Peyer's patch (tissue), 4 donors: Measurements from ENCODE around the gene GDF9. TPM values are rescaled to one million over a fixed set of nuclear protein-coding genes. Genes with fewer than 3 reads are reported as not detected.

Source experiments
- DNase-seq, 3 donors: peaks; one replicate each; pipeline ENCODE4 v3.0.0-alpha.2; 2017 to 2019
- H3K27ac ChIP-seq, 4 donors: fragments of 200-600 bp; sonication (generic); one replicate each; pipeline ENCODE4 v1.5.1; 2016 to 2019
- H3K27me3 ChIP-seq, 2 donors: fragments of 200-600 bp; sonication (generic); one replicate each; pipeline ENCODE4 v1.5.1; 2019
- H3K36me3 ChIP-seq, 3 donors: fragments of 200-600 bp; sonication (generic); one replicate each; pipeline ENCODE4 v1.5.1; 2016 to 2019
- H3K4me1 ChIP-seq, 4 donors: fragments of 200-600 bp; sonication (generic); one replicate each; pipeline ENCODE4 v1.5.1; 2016 to 2019
- H3K4me3 ChIP-seq, 4 donors: fragments of 200-600 bp; sonication (generic); 1 replicate in 3 of 4; 2 replicates in 1 of 4; pipeline ENCODE4 v1.5.1; 2016 to 2019; ENCODE audit warnings: mild to moderate bottlenecking in 1 of 4
- H3K9me3 ChIP-seq, 4 donors: fragments of 200-600 bp; sonication (generic); one replicate each; pipeline ENCODE4 v1.5.1; 2016 to 2019; ENCODE audit warnings: mild to moderate bottlenecking in 1 of 4
- CTCF ChIP-seq, 6 experiments: fragments of 450-650 bp in 4 of 6; fragments of 200-600 bp in 2 of 6; sonication (generic) in 1 of 6; IDR thresholded peaks; one replicate each; pipeline ENCODE4 v1.5.1; 2017 to 2019; ENCODE audit warnings: antibody characterized with exemption in 6 of 6, mild to moderate bottlenecking in 3 of 6, moderate library complexity in 1 of 6
- POLR2A ChIP-seq, 2 donors: fragments of 450-650 bp; IDR thresholded peaks; one replicate each; pipeline ENCODE4 v1.5.1; 2017; ENCODE audit warnings: antibody characterized with exemption in 2 of 2, mild to moderate bottlenecking in 2 of 2, moderate library complexity in 2 of 2
- total RNA-seq, 4 donors: library from RNA; depleted of rRNA; stranded (reverse); fragments of >200 nt; gene quantifications; one replicate each; pipeline ENCODE4 v1.1.0, GENCODE V29; 2016

Gene GDF9
- total RNA-seq, 4 donors from 2014 or later = 0.66 TPM; not detected in 3

GRCh38 chr5:132821350-132821749 is 44.9 kb downstream of the GDF9 start:
- TF ChIP-seq POLR2A (IDR thresholded peaks at IDR 0.05) = no peak
- TF ChIP-seq CTCF (IDR thresholded peaks at IDR 0.05) = no peak
- H3K9me3 ChIP-seq = no peaks in the 10 kb centered on the region
- no peaks in the 10 kb centered on the region for H3K27me3 ChIP-seq
- peak overlapping the region in 1 of 4 donors; percentile 9 for H3K27ac ChIP-seq
- no peak for DNase-seq
- peaks cover 0 to 22% (median 0%) of the 10 kb centered on the region in 3 donors for H3K36me3 ChIP-seq
- peaks cover 0 to 10% (median 3%) of the 10 kb centered on the region in 4 donors for H3K4me1 ChIP-seq
- no peak overlapping the region for H3K4me3 ChIP-seq

GRCh38 chr5:132820162-132820754 is 46.0 kb downstream of the GDF9 start:
- no peak for TF ChIP-seq POLR2A (IDR thresholded peaks at IDR 0.05)
- peak; percentile 83 to 98 (median 96) for TF ChIP-seq CTCF (IDR thresholded peaks at IDR 0.05)
- H3K4me3 ChIP-seq = peak overlapping the region in 1 of 4 donors; percentile 42
- H3K27me3 ChIP-seq = no peaks in the 10 kb centered on the region
- DNase-seq = peak; percentile 91 to 97 (median 95)
- peaks cover 0 to 16% (median 0%) of the 10 kb centered on the region in 3 donors for H3K36me3 ChIP-seq
- H3K27ac ChIP-seq = peak overlapping the region in 3 of 4 donors; percentile 61 to 85 (median 82)
- H3K4me1 ChIP-seq = peaks cover 0 to 10% (median under 1%) of the 10 kb centered on the region in 4 donors
- no peaks in the 10 kb centered on the region for H3K9me3 ChIP-seq

GRCh38 chr5:132819468-132819867 is 46.8 kb downstream of the GDF9 start:
- Histone ChIP-seq H3K4me3 (peak overlapping the region; percentile 4 to 42 (median 24)), H3K9me3 (no peaks in the 10 kb centered on the region), H3K27ac (peak overlapping the region in 3 of 4 donors; percentile 61 to 85 (median 82)), H3K27me3 (no peaks in the 10 kb centered on the region), H3K36me3 (peaks cover 0 to 11% (median 0%) of the 10 kb centered on the region in 3 donors), H3K4me1 (peaks cover 0 to 10% (median 0%) of the 10 kb centered on the region in 4 donors)
- no peak for TF ChIP-seq CTCF (IDR thresholded peaks at IDR 0.05)
- peak in 1 of 3 donors; percentile 62 for DNase-seq

GRCh38 chr5:132817011-132817410 is 49.3 kb downstream of the GDF9 start:
- Histone ChIP-seq H3K27ac (peak overlapping the region in 2 of 4 donors; percentile 49 to 67), H3K27me3 (no peaks in the 10 kb centered on the region), H3K36me3 (no peaks in the 10 kb centered on the region), H3K4me1 (peaks cover 0 to 22% (median 6%) of the 10 kb centered on the region in 4 donors), H3K9me3 (no peaks in the 10 kb centered on the region), H3K4me3 (peak overlapping the region in 1 of 4 donors; percentile 67)
- TF ChIP-seq CTCF (IDR thresholded peaks at IDR 0.05) = no peak
- TF ChIP-seq POLR2A (IDR thresholded peaks at IDR 0.05) = no peak
- DNase-seq = no peak

- DNase-seq = no peak
- TF ChIP-seq CTCF (IDR thresholded peaks at IDR 0.05) (no peak), POLR2A (IDR thresholded peaks at IDR 0.05) (no peak)
- no peaks in the 10 kb centered on the region for H3K9me3 ChIP-seq
- H3K4me3 ChIP-seq = peak overlapping the region in 1 of 4 donors; percentile 67
- no peaks in the 10 kb centered on the region for H3K27me3 ChIP-seq
- H3K27ac ChIP-seq = peak overlapping the region in 2 of 4 donors; percentile 49 to 67
- no peaks in the 10 kb centered on the region for H3K36me3 ChIP-seq
- H3K4me1 ChIP-seq = peaks cover 0 to 23% (median 6%) of the 10 kb centered on the region in 4 donors
Observed at GRCh38 chr5:132816554-132816953, 49.7 kb downstream of the GDF9 start.
